WERI-Rb-1 (cell line): ENCODE measurements around the gene ATP2B2.

Experiments
- DNase-seq: peaks from one replicate; pipeline ENCODE4 v3.0.0-alpha.2; 2020
- H3K27ac ChIP-seq: fragments of 250-450 bp; sonication (Bioruptor Pico); 2 replicates; pipeline ENCODE4 v1.5.1; 2020; ENCODE audit warnings: mild to moderate bottlenecking, moderate library complexity
- H3K27me3 ChIP-seq: fragments of 250-450 bp; sonication (Bioruptor Pico); 2 replicates; pipeline ENCODE4 v1.5.1; 2021; ENCODE audit warnings: mild to moderate bottlenecking, low read depth, moderate library complexity; ENCODE audit not compliant: insufficient read depth, severe bottlenecking
- H3K36me3 ChIP-seq: fragments of 250-450 bp; sonication (Bioruptor Pico); 2 replicates; pipeline ENCODE4 v1.5.1; 2020; ENCODE audit warnings: mild to moderate bottlenecking, moderate library complexity
- H3K4me3 ChIP-seq: 2 replicates; pipeline ENCODE4 v1.5.1; 2011; ENCODE audit warnings: low read depth, mild to moderate bottlenecking, control low read depth, low read length
- H3K9me3 ChIP-seq: fragments of 250-450 bp; sonication (Bioruptor Pico); 2 replicates; pipeline ENCODE4 v1.5.1; 2021; ENCODE audit warnings: mild to moderate bottlenecking, moderate library complexity; ENCODE audit not compliant: severe bottlenecking
- CTCF ChIP-seq: IDR thresholded peaks from 2 replicates; pipeline ENCODE4 v1.5.1; 2011; ENCODE audit warnings: low read depth, mild to moderate bottlenecking, control low read depth, inconsistent platforms, low read length

Gene ATP2B2

DNA sequence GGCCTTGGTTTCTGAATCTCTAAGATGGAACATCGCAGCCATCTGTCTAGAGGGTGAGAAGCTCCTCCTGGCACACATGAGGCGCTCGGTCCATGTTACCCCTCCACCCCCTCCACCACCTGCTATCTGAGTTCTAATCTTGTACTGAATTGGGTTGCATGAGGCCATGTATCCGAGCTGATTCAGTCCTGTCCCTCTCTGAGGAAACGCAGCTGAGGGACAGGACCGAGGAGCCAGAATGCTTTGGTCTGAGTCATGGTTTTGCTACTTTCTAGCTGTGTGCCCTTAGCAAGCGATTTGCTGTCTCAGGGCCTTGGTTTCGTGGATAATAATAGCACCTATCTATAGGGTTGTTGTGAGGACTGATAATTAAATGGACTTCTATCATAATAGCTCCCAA is 96.7 kb downstream of the ATP2B2 start:
- no peak for TF ChIP-seq CTCF
- peak; percentile 72 for DNase-seq

GRCh38 chr3:10407361-10407760 is 98.0 kb downstream of the ATP2B2 start:
- H3K27ac ChIP-seq = peak overlapping the region; percentile 51
- H3K27me3 ChIP-seq = no peaks in the 10 kb centered on the region
- no peaks in the 10 kb centered on the region for H3K36me3 ChIP-seq
- DNase-seq = no peak
- H3K9me3 ChIP-seq = no peaks in the 10 kb centered on the region
- TF ChIP-seq CTCF = no peak
- H3K4me3 ChIP-seq = no peak overlapping the region

More for the DNA sequence above, 96.7 kb downstream of the ATP2B2 start:
- Histone ChIP-seq H3K27me3 (no peaks in the 10 kb centered on the region), H3K4me3 (no peak overlapping the region), H3K27ac (peak overlapping the region; percentile 5; the same call in 1 of the 2 replicates), H3K9me3 (no peaks in the 10 kb centered on the region), H3K36me3 (no peaks in the 10 kb centered on the region)

GRCh38 chr3:10406414-10406813 is 99.0 kb downstream of the ATP2B2 start:
- Histone ChIP-seq H3K9me3 (no peaks in the 10 kb centered on the region), H3K27ac (no peak overlapping the region; the same call in 1 of the 2 replicates), H3K27me3 (no peaks in the 10 kb centered on the region), H3K36me3 (no peaks in the 10 kb centered on the region), H3K4me3 (no peak overlapping the region)
- TF ChIP-seq CTCF = no peak
- DNase-seq = no peak

DNA sequence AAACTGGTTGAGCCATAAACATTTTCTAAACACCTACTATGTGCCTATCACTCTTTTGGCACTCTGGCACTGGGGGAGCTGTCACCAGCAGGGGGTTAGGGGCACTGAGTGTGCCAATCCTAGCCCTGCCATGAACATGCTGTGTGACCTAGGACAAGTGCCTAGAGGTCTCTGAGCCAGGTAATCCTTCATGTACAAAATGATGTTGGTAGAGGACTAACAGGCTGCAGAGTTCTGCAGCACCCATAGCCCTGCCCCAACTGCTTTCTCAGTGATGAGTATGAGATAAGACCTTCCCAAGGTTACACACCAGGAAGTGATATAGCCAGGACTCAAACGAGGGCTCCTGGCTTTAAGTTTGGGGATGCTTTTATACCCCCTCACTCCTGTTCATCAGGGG is 99.6 kb downstream of the ATP2B2 start:
- no peaks in the 10 kb centered on the region for H3K9me3 ChIP-seq
- H3K27me3 ChIP-seq = no peaks in the 10 kb centered on the region
- no peak for TF ChIP-seq CTCF
- no peak overlapping the region for H3K4me3 ChIP-seq
- no peak for DNase-seq
- no peaks in the 10 kb centered on the region for H3K36me3 ChIP-seq
- H3K27ac ChIP-seq = no peak overlapping the region

DNA sequence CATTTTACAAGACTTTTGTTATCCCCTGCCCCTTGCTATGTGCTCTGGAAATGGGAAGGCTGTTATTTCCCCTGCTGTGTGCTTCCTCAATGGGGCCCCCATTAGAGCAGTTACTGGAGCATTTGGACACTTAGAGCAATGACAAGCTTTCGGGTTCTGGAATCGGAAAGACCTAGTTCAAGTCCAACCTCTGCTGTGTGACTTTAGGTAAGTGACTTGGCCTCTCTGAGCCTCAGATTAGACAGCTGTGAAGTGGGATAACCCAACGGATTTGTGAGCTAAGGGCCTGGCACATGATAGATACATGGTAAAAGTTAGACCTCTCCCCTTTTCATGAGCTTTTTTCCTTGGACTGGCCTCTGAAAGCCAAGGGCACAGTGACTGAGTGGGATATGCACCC is 100.5 kb downstream of the ATP2B2 start:
- no peak for DNase-seq
- H3K36me3 ChIP-seq = no peaks in the 10 kb centered on the region
- no peaks in the 10 kb centered on the region for H3K9me3 ChIP-seq
- H3K27me3 ChIP-seq = no peaks in the 10 kb centered on the region
- no peak for TF ChIP-seq CTCF
- H3K4me3 ChIP-seq = no peak overlapping the region
- no peak overlapping the region for H3K27ac ChIP-seq

DNA sequence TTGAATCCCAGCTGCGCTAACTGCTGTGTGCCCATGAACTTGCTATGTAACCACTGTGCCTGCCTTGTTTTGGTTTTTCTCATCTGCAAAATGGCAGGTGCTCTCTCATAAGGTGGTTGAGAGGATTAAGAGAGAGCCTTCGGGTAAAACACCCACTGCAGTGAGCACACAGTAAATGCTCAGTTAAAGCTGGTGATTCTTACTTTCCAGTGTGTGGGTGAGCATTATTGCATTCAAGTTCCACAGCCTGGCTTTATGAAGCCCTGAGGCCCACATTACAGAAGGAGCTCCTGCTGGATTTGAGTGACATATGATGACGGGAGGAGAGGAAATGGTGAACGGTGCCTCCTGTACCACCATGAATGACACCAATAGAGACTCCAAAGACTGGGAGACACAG is 101.0 kb downstream of the ATP2B2 start:
- Histone ChIP-seq H3K36me3 (no peaks in the 10 kb centered on the region), H3K27me3 (no peaks in the 10 kb centered on the region)
- TF ChIP-seq CTCF = no peak

More for the DNA sequence above, 101.0 kb downstream of the ATP2B2 start:
- H3K27ac ChIP-seq = no peak overlapping the region
- no peaks in the 10 kb centered on the region for H3K9me3 ChIP-seq
- H3K4me3 ChIP-seq = no peak overlapping the region
- no peak for DNase-seq
